GM12864 (cell line): ENCODE data around the gene AGO3.

Experiments
- DNase-seq: peaks from one replicate; pipeline ENCODE4 v3.0.0-alpha.2; 2011; ENCODE audit warnings: low read depth
- H3K4me3 ChIP-seq: 2 replicates; pipeline ENCODE4 v1.5.1; 2011; ENCODE audit warnings: mild to moderate bottlenecking, low read depth, low read length, control low read depth
- TF ChIP-seq, protein P1 (sequence below): IDR thresholded peaks from 2 replicates; pipeline ENCODE4 v1.5.1; 2011; ENCODE audit warnings: low read depth, mild to moderate bottlenecking, moderate library complexity, low read length, control low read depth, inconsistent platforms; ENCODE audit errors: missing control alignments

AGO3 gene

DNA sequence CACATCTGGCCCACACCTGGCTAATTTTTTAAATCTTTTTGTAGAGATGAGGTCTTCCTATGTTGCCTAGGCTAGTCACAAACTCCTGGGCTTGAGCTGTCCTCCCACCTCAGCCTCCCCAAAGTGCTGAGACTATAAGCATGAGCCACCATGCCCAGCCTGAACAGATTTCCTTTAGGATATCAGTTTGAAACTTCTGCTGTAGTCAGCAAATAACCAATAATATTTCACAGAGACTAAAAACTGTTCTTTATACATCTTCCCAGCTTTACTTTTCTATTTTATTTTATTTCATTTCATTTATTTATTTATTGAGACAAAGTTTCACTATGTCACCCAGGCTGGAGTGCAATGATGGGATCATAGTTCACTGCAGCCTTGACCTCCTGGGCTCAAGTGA, 123.1 kb downstream of the AGO3 start:
- DNase-seq = no peak
- TF ChIP-seq, protein P1, sequence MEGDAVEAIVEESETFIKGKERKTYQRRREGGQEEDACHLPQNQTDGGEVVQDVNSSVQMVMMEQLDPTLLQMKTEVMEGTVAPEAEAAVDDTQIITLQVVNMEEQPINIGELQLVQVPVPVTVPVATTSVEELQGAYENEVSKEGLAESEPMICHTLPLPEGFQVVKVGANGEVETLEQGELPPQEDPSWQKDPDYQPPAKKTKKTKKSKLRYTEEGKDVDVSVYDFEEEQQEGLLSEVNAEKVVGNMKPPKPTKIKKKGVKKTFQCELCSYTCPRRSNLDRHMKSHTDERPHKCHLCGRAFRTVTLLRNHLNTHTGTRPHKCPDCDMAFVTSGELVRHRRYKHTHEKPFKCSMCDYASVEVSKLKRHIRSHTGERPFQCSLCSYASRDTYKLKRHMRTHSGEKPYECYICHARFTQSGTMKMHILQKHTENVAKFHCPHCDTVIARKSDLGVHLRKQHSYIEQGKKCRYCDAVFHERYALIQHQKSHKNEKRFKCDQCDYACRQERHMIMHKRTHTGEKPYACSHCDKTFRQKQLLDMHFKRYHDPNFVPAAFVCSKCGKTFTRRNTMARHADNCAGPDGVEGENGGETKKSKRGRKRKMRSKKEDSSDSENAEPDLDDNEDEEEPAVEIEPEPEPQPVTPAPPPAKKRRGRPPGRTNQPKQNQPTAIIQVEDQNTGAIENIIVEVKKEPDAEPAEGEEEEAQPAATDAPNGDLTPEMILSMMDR = no peak
- H3K4me3 ChIP-seq = no peak overlapping the region

DNA sequence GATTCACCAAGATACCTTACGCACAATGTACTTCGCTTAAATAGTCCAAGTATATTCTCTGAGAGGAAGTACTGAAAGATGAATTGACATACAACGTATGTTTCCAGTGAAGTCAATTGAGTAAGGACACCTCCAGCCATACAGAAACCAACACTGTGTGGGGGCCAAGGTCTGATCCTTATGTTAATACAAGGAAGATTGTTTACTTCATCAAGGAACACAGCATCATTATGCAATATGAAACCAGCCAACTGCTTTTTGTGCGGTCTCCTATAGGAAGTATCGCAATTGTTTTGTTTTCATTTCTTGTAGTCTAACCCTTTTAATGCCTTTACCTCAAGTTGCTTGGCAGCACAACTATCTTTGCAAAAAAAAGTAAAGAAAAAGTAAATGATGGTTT, 124.8 kb downstream of the AGO3 start:
- H3K4me3 ChIP-seq = no peak overlapping the region
- no peak for DNase-seq
- TF ChIP-seq, protein P1 = no peak

DNA sequence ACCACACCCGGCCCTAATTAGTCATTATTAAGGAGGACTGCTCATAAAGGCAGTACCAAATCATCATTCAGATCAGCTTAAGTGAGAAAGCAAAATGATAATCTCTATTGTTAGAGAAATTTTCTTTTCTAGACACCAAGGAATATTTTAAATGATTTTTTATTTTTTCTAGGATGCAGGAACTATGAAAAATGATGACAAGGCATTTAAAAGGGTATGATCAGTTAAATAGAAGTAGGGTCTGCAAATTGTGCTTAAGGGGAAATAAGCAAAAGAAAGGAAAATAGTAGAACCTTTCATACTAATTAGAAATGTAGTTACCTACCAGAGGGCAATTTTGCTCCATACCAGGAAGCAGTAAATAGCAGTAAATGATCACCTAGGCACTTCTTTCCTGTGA, 131.4 kb downstream of the AGO3 start:
- H3K4me3 ChIP-seq = no peak overlapping the region
- DNase-seq = no peak
- TF ChIP-seq, protein P1 = no peak

DNA sequence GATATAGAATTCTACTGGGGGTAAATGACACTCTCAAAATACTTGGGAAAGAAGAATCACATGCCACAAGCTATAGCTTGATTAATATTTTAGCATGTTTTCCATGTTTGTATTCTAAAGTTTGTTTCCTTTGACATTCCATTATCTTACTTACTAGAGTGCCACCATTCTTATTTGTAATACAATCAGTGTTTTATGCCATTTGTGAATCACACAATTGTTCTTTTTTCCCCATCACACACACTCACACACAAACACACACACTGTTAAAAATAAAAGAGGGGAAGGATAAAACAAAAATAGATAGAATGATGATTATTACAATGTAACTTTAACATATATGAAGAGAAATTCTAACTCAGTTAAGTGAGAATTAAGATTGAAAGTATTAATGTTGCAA, 137.0 kb downstream of the AGO3 start:
- TF ChIP-seq, protein P1 = no peak
- DNase-seq = no peak
- H3K4me3 ChIP-seq = no peak overlapping the region

DNA sequence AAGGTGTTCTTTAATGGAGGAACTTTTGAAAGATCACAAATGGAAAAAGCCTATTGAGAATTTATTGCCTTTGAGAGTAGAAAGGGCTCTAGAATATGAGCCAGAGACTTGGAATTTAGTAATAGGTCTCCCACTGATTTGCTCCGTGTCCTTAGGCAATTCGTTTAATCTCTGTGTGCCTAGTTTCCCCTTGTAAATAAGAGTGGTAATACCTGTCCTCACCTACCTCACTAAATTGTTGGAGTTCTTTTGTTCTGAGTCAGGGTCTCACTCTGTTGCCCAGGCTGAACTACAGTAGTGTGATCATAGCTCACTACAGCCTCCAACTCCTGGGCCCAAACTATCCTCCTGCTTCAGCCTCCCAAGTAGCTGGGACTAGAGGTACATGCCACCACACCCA, 138.0 kb downstream of the AGO3 start:
- H3K4me3 ChIP-seq = no peak overlapping the region
- TF ChIP-seq, protein P1 = no peak
- DNase-seq = no peak

DNA sequence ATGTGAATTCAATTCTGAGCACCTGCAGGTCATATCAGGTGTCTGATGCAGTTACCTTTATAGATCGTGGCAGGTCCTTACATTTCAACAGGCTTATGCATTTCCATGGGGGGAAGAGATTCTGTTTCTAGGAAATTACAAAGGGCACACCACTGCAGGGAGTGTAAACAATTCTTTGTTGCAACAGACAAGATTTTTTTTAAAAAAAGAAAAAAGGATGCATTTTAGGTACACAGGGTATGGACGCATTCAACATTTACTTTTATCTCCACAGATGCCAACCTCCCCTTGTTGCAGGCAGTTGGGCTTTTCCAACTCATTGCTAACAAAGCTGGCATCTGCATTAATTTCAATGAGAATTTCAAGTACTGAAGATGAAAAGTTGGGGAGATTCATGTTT, 139.4 kb downstream of the AGO3 start:
- no peak overlapping the region for H3K4me3 ChIP-seq

DNA sequence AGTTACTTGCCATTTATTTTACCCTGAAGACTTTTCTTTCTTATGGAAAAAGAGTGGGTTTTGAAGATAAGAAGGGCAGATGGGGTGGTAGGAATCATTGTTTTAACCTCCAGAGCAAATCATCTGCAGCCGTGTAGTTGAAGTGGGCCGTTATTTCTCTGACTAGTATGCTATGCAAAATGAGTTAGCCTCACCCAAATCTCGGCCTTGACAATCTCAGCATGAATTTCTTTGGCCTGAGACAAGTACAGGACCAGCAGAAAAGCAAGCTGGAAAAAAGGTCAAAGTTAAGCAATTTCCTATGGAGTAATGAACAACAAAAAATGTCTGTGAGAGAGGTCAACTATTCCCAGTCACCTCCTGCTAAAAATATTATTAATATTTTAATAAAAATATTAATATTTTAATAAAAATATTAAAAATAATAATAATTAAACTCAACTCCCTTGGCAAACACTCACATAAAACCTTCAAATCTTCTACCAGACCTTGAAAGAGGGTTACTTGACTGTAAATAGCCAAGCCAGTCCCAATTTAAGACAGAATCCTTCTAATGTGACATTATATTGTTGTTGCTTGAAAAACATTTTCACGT, 146.2 kb downstream of the AGO3 start:
- TF ChIP-seq, protein P1 = no peak
- DNase-seq = no peak
- no peak overlapping the region for H3K4me3 ChIP-seq

More for the DNA sequence above, 139.4 kb downstream of the AGO3 start:
- TF ChIP-seq, protein P1 = no peak
- no peak for DNase-seq
